Prostate gland (tissue), 2 donors: ENCODE data around the gene SPEF1. TPM values are rescaled to one million over a fixed set of nuclear protein-coding genes. Genes with fewer than 3 reads are reported as not detected.

Experiments
- DNase-seq: peaks from one replicate; pipeline ENCODE4 v3.0.0-alpha.2; 2019; ENCODE audit warnings: low spot score
- H3K27ac ChIP-seq, 2 donors: fragments of 200-600 bp; sonication (generic); 2 replicates each; pipeline ENCODE4 v1.5.1; 2017 to 2019
- H3K27me3 ChIP-seq: fragments of 200-600 bp; sonication (generic); replicated peaks from 2 replicates; pipeline ENCODE4 v1.5.1; 2019; ENCODE audit not compliant: insufficient read depth
- H3K36me3 ChIP-seq, 2 donors: fragments of 200-600 bp; sonication (generic); 1 replicate in 1 of 2; 2 replicates in 1 of 2; pipeline versions ENCODE4 v1.5.1 to v1.8.1; 2017 to 2019
- H3K4me1 ChIP-seq: fragments of 200-600 bp; sonication (generic); replicated peaks from 2 replicates; pipeline ENCODE4 v1.5.1; 2019
- H3K4me3 ChIP-seq, 2 donors: fragments of 200-600 bp; sonication (generic); 2 replicates each; pipeline ENCODE4 v1.5.1; 2017 to 2019
- H3K9me3 ChIP-seq: fragments of 200-600 bp; sonication (generic); 2 replicates; pipeline ENCODE4 v1.5.1; 2017
- POLR2A ChIP-seq: fragments of 450-650 bp; IDR thresholded peaks from one replicate; pipeline ENCODE4 v1.6.1; 2016; ENCODE audit warnings: antibody characterized with exemption, mild to moderate bottlenecking
- POLR2AphosphoS5 ChIP-seq: sonication (generic); formaldehyde crosslinking; IDR thresholded peaks from one replicate; pipeline ENCODE4 v1.6.1; 2017; ENCODE audit warnings: antibody characterized with exemption
- WGBS: methylation state at CpG from one replicate; pipeline ENCODE4 v1.1.5; 2018; 5-methylcytosine and 5-hydroxymethylcytosine counted together
- intact Hi-C: fragments of 100-400 bp; cut with DNase I; formaldehyde crosslinking; loops from one replicate; pipeline ENCODE4 v1.14.2; 2022
- total RNA-seq, 2 donors: library from RNA; depleted of rRNA; stranded (reverse); fragments of >200 nt; gene quantifications; one replicate each; pipeline ENCODE4 v1.1.0, GENCODE V29; 2016
- TF ChIP-seq, protein P1 (sequence below), 4 experiments: fragments of 200-600 bp in 2 of 4; fragments of 450-650 bp in 2 of 4; sonication (generic) in 2 of 4; IDR thresholded peaks; 1 replicate in 3 of 4; 2 replicates in 1 of 4; pipeline ENCODE4 v1.5.1; 2016 to 2019; ENCODE audit warnings: antibody characterized with exemption in 4 of 4, mild to moderate bottlenecking in 2 of 4, moderate library complexity in 2 of 4

SPEF1 gene
- total RNA-seq, 2 donors from 2014 or later, result 1.6 TPM; not detected in 1

DNA sequence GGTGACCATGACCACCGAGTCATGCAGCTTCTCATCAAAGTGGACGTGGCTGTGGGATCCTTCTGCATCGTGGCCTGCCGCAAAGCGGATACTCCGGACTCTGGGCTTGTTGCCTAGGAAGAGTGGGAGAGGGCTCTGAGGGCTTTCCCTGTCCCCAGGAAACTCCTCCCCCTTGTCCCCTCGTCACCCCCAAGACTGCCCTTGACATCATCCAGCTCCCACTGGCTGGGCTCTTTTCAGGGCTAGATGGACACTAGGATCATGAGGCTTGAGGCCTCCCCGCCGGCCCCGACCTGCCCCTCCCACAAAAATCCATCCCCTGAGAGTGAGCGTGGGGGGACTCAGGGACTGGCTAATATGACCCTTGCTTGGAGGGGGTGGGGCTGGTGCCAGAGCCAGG is 22.7 kb downstream of the SPEF1 start:
- no peaks in the 10 kb centered on the region for H3K36me3 ChIP-seq
- DNase-seq, result no peak
- no peaks in the 10 kb centered on the region for H3K27me3 ChIP-seq
- H3K27ac ChIP-seq, result no peak overlapping the region
- intact Hi-C loops, result no loop called here
- H3K9me3 ChIP-seq, result no peaks in the 10 kb centered on the region
- no peaks in the 10 kb centered on the region for H3K4me1 ChIP-seq
- TF ChIP-seq POLR2AphosphoS5 (no peak), POLR2A (no peak)
- TF ChIP-seq, protein P1, sequence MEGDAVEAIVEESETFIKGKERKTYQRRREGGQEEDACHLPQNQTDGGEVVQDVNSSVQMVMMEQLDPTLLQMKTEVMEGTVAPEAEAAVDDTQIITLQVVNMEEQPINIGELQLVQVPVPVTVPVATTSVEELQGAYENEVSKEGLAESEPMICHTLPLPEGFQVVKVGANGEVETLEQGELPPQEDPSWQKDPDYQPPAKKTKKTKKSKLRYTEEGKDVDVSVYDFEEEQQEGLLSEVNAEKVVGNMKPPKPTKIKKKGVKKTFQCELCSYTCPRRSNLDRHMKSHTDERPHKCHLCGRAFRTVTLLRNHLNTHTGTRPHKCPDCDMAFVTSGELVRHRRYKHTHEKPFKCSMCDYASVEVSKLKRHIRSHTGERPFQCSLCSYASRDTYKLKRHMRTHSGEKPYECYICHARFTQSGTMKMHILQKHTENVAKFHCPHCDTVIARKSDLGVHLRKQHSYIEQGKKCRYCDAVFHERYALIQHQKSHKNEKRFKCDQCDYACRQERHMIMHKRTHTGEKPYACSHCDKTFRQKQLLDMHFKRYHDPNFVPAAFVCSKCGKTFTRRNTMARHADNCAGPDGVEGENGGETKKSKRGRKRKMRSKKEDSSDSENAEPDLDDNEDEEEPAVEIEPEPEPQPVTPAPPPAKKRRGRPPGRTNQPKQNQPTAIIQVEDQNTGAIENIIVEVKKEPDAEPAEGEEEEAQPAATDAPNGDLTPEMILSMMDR (IDR thresholded peaks at IDR 0.05), result no peak
- WGBS, result 89% methylated on average over 11 of the region's 11 CpGs
- no peak overlapping the region for H3K4me3 ChIP-seq

DNA sequence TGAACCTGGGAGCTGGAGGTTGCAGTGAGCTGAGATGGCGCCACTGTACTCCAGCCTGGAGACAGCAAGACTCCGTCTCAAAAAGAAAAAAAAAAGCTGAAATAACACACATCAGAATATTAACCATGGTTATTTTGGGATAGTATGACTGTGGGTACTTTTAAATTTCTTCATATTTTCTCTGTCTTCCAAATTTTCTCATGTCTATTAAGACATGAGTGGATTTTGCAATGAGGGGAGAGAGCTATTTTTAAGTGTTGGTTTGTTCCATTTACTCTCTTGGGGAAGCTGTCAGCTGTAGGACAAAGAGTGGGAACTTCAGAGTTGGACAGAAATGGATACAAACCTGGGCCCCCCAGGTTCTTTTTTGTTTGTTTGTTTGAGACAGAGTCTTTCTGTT is 24.0 kb downstream of the SPEF1 start:
- H3K4me1 ChIP-seq, result no peaks in the 10 kb centered on the region
- no peak overlapping the region for H3K27ac ChIP-seq
- H3K9me3 ChIP-seq, result no peaks in the 10 kb centered on the region
- no peaks in the 10 kb centered on the region for H3K36me3 ChIP-seq
- intact Hi-C loops, result no loop called here
- no peak for TF ChIP-seq POLR2AphosphoS5
- TF ChIP-seq POLR2A, result no peak
- TF ChIP-seq, protein P1 (IDR thresholded peaks at IDR 0.05), result no peak
- no peaks in the 10 kb centered on the region for H3K27me3 ChIP-seq
- DNase-seq, result no peak
- 96% methylated on average over 2 of the region's 2 CpGs for WGBS
- no peak overlapping the region for H3K4me3 ChIP-seq

DNA sequence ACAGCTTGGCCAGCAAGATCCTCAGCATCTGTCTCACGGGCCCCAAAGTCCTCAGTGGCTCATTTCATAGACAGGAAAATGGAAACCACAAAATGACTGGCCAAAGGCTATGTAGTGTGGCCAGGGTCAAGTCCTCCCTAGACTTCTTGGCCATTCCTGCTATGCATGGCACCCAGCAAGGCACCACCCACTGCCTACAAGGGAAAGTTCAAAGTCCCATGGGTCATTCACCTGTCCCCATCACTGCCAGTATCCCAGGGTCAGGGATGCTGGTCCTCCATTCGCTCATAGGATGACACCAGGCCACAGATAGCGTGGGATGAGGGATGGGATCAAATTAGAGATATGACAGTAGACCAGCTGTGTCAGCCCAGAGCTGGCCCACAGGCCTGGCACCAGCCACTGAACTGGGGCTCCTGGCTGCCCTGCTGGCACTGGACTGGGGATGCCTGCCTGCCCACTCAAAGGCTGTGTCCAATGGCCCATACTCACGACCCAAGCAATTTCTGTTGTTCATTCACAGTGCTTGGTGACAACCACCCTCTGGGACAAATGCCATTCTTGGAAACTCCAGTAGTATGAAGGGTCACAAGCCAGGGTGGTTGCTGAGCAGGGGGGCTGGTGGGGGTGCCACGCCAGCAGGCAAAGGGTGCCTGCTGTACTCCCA is 25.3 kb downstream of the SPEF1 start:
- WGBS, result 91% methylated on average over 5 of the region's 5 CpGs
- no peak for DNase-seq
- no peak for TF ChIP-seq POLR2AphosphoS5
- TF ChIP-seq, protein P1 (IDR thresholded peaks at IDR 0.05), result no peak
- no peak for TF ChIP-seq POLR2A
- Histone ChIP-seq H3K9me3 (no peaks in the 10 kb centered on the region), H3K36me3 (no peaks in the 10 kb centered on the region), H3K27me3 (peaks cover 4% of the 10 kb centered on the region), H3K4me3 (no peak overlapping the region), H3K4me1 (no peaks in the 10 kb centered on the region), H3K27ac (no peak overlapping the region)
- intact Hi-C loops, result no loop called here

DNA sequence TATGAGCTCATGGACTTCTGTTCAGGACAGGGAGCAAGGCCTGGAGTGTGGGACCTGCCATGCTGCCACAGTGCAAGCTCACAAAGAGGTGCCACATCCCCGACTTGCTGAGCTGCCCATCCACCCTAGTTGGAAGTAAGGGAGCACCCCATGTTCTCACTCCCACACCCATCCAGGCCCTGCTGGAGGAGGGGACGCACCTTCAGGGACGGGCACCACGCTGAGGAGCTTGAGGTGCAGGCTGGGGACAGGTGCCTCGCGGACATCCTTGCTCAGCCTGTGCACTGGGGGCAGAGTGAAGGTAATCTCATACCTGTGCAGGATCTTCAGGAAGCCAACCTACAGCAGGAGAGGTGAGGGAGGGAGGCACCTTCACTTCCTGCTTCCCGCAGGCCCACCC is 26.0 kb downstream of the SPEF1 start:
- Histone ChIP-seq H3K36me3 (no peaks in the 10 kb centered on the region), H3K4me3 (no peak overlapping the region), H3K27me3 (peaks cover 4% of the 10 kb centered on the region), H3K4me1 (no peaks in the 10 kb centered on the region), H3K27ac (no peak overlapping the region), H3K9me3 (no peaks in the 10 kb centered on the region)
- no peak for DNase-seq
- intact Hi-C loops, result no loop called here
- WGBS, result 94% methylated on average over 7 of the region's 7 CpGs
- TF ChIP-seq POLR2A (no peak), POLR2AphosphoS5 (no peak)
- TF ChIP-seq, protein P1 (IDR thresholded peaks at IDR 0.05), result no peak

DNA sequence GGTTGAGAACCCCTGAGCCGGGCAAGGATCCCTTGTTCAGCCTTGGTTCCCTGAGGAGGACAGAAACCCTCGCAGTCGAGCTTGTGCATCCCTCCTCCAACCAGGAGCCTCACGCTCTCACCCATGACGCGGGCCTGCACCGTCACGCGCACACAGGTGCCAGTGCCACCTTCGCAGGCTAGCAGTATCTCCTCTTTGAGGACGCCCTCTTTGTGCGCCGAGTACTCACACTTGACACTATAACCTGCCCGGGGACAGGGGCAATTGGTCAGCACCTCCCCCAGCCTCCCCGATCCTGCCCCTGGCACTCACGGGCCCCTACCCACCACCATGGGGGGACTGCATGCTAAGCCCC is 27.0 kb downstream of the SPEF1 start:
- peaks cover 7% of the 10 kb centered on the region for H3K27me3 ChIP-seq
- no peak overlapping the region for H3K4me3 ChIP-seq
- no peaks in the 10 kb centered on the region for H3K36me3 ChIP-seq
- H3K9me3 ChIP-seq, result no peaks in the 10 kb centered on the region
- no peak for DNase-seq
- TF ChIP-seq POLR2A, result no peak
- TF ChIP-seq POLR2AphosphoS5, result no peak
- TF ChIP-seq, protein P1 (IDR thresholded peaks at IDR 0.05), result no peak
- H3K27ac ChIP-seq, result no peak overlapping the region
- WGBS, result 94% methylated on average over 16 of the region's 16 CpGs
- H3K4me1 ChIP-seq, result peaks cover 4% of the 10 kb centered on the region
- intact Hi-C loops, result no loop called here
